Prostate gland (tissue), 2 donors: Measurements from ENCODE around the gene CDH26.

Experiments used
- POLR2A ChIP-seq: fragments of 450-650 bp; IDR thresholded peaks from one replicate; pipeline ENCODE4 v1.6.1; 2016; ENCODE audit warnings: antibody characterized with exemption, mild to moderate bottlenecking
- TF ChIP-seq, protein P1 (sequence below), 4 experiments: fragments of 200-600 bp in 2 of 4; fragments of 450-650 bp in 2 of 4; sonication (generic) in 2 of 4; IDR thresholded peaks; 1 replicate in 3 of 4; 2 replicates in 1 of 4; pipeline ENCODE4 v1.5.1; 2016 to 2019; ENCODE audit warnings: antibody characterized with exemption in 4 of 4, mild to moderate bottlenecking in 2 of 4, moderate library complexity in 2 of 4

DNA sequence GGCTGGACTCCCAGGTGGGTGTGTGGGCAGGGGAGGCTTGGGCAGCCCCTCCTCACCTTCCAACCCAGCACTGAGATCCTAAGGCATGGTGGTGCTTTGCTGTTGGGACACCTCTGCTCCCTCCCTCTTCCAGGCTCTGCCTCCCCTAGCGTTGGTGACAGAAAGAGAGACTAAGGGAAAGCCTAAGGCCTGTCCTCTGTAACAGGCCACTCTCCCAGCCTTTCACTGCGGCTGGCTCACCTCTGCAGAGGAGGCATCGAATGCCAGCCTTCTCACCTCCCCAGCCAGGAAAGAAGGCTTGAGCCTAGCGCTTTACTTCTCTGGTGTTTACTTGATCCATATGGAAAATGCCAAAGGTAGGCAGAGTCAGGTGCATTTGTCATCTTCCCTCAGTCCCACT, 3.5 kb upstream of the CDH26 start:
- TF ChIP-seq, protein P1, sequence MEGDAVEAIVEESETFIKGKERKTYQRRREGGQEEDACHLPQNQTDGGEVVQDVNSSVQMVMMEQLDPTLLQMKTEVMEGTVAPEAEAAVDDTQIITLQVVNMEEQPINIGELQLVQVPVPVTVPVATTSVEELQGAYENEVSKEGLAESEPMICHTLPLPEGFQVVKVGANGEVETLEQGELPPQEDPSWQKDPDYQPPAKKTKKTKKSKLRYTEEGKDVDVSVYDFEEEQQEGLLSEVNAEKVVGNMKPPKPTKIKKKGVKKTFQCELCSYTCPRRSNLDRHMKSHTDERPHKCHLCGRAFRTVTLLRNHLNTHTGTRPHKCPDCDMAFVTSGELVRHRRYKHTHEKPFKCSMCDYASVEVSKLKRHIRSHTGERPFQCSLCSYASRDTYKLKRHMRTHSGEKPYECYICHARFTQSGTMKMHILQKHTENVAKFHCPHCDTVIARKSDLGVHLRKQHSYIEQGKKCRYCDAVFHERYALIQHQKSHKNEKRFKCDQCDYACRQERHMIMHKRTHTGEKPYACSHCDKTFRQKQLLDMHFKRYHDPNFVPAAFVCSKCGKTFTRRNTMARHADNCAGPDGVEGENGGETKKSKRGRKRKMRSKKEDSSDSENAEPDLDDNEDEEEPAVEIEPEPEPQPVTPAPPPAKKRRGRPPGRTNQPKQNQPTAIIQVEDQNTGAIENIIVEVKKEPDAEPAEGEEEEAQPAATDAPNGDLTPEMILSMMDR (IDR thresholded peaks at IDR 0.05) = no peak
- no peak for TF ChIP-seq POLR2A
